ENCODE data around the gene KRTAP1-3. TPM values are rescaled to one million over a fixed set of nuclear protein-coding genes. Genes with fewer than 3 reads are reported as not detected.
"Not testable (repeated sequence)": the region's sequence is repeated elsewhere in the genome, so short reads cannot be mapped to it uniquely, and the experiment has no call there.

Gene KRTAP1-3
- polyA plus RNA-seq, 1 donor (not counting 4 experiments of a cell fraction or from before 2014, with no cell fraction given), result not detected

DNA sequence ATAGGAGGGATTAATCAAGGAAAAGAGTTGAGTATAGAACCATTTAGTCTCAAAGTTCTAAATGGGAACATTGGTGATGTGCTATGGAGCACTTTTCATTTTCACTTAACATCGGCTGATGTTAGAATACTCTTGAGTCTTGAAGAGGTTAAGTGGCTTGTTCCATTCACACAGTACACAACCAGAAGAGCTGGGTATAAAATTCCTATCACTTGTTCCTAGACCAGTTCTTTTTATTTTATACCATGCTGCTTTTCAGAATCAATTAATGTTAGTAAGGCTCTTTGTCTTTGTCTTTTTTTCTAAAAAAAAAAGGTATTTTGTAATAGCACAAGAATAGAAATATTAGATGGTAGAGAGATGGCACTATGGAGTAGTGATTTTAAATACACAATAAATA is 8.3 kb upstream of the KRTAP1-3 start:
- Histone ChIP-seq H3K36me3 (ENCODE audit: control insufficient read depth in 2 of 2, extremely low read depth in 1 of 2, insufficient read depth in 2 of 2, low read length in 2 of 2) (no peaks in the 10 kb centered on the region), H3K9me1 (ENCODE audit: control insufficient read depth, extremely low read depth, insufficient read depth, low read length) (no peaks in the 10 kb centered on the region), H3K9me3 (ENCODE audit: control insufficient read depth, low read depth, low read length) (no peaks in the 10 kb centered on the region), H3K79me2 (ENCODE audit: control insufficient read depth, insufficient read depth, low read length) (no peaks in the 10 kb centered on the region), H3K9ac (ENCODE audit: control insufficient read depth, extremely low read depth, insufficient read depth, low read length) (no peak overlapping the region), H4K20me1 (ENCODE audit: control insufficient read depth, extremely low read depth, insufficient read depth, low read length) (no peaks in the 10 kb centered on the region), H3K4me3 (ENCODE audit: control insufficient read depth in 2 of 3, extremely low read depth in 1 of 3, insufficient read depth in 2 of 3, low read depth in 1 of 3, low read length in 3 of 3) (no peak overlapping the region), H3K4me1 (ENCODE audit: control insufficient read depth, extremely low read depth, insufficient read depth, low read length) (no peaks in the 10 kb centered on the region), H3K4me2 (ENCODE audit: control insufficient read depth, extremely low read depth, insufficient read depth, low read depth, low read length) (no peak overlapping the region), H2AFZ (ENCODE audit: control insufficient read depth, low read length) (no peak overlapping the region), H3K27ac (ENCODE audit: control insufficient read depth, insufficient read depth, low read length) (no peak overlapping the region), H3K27me3 (ENCODE audit: control insufficient read depth, extremely low read depth, insufficient read depth, low read length) (no peaks in the 10 kb centered on the region)
- TF ChIP-seq, protein P1, sequence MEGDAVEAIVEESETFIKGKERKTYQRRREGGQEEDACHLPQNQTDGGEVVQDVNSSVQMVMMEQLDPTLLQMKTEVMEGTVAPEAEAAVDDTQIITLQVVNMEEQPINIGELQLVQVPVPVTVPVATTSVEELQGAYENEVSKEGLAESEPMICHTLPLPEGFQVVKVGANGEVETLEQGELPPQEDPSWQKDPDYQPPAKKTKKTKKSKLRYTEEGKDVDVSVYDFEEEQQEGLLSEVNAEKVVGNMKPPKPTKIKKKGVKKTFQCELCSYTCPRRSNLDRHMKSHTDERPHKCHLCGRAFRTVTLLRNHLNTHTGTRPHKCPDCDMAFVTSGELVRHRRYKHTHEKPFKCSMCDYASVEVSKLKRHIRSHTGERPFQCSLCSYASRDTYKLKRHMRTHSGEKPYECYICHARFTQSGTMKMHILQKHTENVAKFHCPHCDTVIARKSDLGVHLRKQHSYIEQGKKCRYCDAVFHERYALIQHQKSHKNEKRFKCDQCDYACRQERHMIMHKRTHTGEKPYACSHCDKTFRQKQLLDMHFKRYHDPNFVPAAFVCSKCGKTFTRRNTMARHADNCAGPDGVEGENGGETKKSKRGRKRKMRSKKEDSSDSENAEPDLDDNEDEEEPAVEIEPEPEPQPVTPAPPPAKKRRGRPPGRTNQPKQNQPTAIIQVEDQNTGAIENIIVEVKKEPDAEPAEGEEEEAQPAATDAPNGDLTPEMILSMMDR (optimal IDR thresholded peaks at IDR 0.05 in 1 of 3, IDR thresholded peaks at IDR 0.05 in 1 of 3, conservative IDR thresholded peaks at IDR 0.05 in 1 of 3; ENCODE audit: extremely low read depth in 1 of 3, insufficient read depth in 2 of 3, low read length in 3 of 3), result no peak
- TF ChIP-seq EZH2 (IDR thresholded peaks at IDR 0.05; ENCODE audit: low read length), result no peak
- FAIRE-seq, result no peak
- DNase-seq (ENCODE audit: low read depth, low spot score), result no peak
- dilution Hi-C loops (cut with MboI; ENCODE audit: extremely low pct_ligation_motif_present, low sequenced_read_pairs), result no loop called here

DNA sequence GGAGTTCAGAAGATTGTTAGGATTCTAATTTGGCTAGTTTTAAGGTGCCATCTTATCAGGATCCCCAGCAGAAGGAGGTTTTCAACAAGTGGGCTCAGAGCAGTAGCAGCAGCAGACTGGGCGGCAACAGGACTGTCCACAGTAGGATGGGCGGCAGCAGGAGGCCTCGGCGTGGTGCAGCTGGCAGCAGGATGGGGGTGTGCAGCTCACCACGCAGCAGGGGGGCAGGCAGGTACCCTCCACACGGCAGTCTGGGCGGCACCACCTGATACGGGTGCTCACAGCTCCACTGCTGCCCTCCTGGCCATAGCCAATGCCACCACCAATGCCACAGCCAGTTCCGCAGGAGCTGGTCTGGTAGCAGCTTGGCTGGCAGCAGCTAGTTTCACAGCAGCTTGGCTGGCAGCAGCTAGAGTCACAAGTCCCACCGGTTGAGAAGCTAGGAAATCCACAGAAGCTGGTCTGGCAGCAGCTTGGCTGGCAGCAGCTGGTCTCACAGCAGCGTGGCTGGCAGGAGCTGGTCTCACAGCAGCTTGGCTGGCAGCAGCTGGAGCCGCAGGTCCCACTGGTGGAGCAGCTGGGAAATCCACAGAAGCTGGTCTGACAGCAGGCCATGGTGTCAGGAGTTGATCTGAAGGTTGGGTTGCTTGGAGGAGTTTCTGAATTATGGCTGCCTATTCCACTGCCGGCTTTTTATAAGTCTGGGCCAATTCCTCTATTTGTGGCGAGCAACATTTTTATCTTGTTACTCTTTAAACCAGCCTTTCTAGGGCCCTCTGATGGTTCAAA is 6.3 kb upstream of the KRTAP1-3 start, which contains the start of gene KRTAP1-1:
KRTAP1-1 (minus strand) TSS at position 668 of the 789 bp plus-strand sequence; CDS start at position 615, 53 bp downstream.
- H3K4me1 ChIP-seq (ENCODE audit: control insufficient read depth, extremely low read depth, insufficient read depth, low read length); H3K79me2 ChIP-seq (ENCODE audit: control insufficient read depth, insufficient read depth, low read length); H3K4me2 ChIP-seq (ENCODE audit: control insufficient read depth, extremely low read depth, insufficient read depth, low read depth, low read length); H3K9ac ChIP-seq (ENCODE audit: control insufficient read depth, extremely low read depth, insufficient read depth, low read length); DNase-seq (ENCODE audit: low read depth, low spot score); H3K36me3 ChIP-seq (ENCODE audit: control insufficient read depth in 2 of 2, extremely low read depth in 1 of 2, insufficient read depth in 2 of 2, low read length in 2 of 2); H3K27ac ChIP-seq (ENCODE audit: control insufficient read depth, insufficient read depth, low read length); H3K9me3 ChIP-seq (ENCODE audit: control insufficient read depth, low read depth, low read length); H3K4me3 ChIP-seq (ENCODE audit: control insufficient read depth in 2 of 3, extremely low read depth in 1 of 3, insufficient read depth in 2 of 3, low read depth in 1 of 3, low read length in 3 of 3); H4K20me1 ChIP-seq (ENCODE audit: control insufficient read depth, extremely low read depth, insufficient read depth, low read length); H3K9me1 ChIP-seq (ENCODE audit: control insufficient read depth, extremely low read depth, insufficient read depth, low read length); dilution Hi-C loops (cut with MboI; ENCODE audit: extremely low pct_ligation_motif_present, low sequenced_read_pairs); H3K27me3 ChIP-seq (ENCODE audit: control insufficient read depth, extremely low read depth, insufficient read depth, low read length): not testable (repeated sequence)
- peak within 1 kb of the TSS; percentile 74 for H2AFZ ChIP-seq (ENCODE audit: control insufficient read depth, low read length)
- peak; percentile 48 for FAIRE-seq

All from keratinocyte (primary cell).